ENCODE data around the gene SYNE2.

SYNE2 gene

GRCh38 chr14:63912286-63912685 lies 59.5 kb downstream of the SYNE2 start:
- no peak for DNase-seq

GRCh38 chr14:63918411-63918810 lies 65.6 kb downstream of the SYNE2 start:
- DNase-seq, result no peak

GRCh38 chr14:63922696-63923421 lies 70.1 kb downstream of the SYNE2 start:
- no peak for DNase-seq

- DNase-seq, result no peak
Observed at GRCh38 chr14:63923422-63923752, 70.6 kb downstream of the SYNE2 start.

- no peak for DNase-seq
Observed at GRCh38 chr14:63924375-63924774, 71.6 kb downstream of the SYNE2 start.

GRCh38 chr14:63926641-63927040 lies 73.8 kb downstream of the SYNE2 start:
- no peak for DNase-seq

GRCh38 chr14:63928744-63929174 lies 76.0 kb downstream of the SYNE2 start:
- no peak for DNase-seq

GRCh38 chr14:63933110-63933509 lies 80.3 kb downstream of the SYNE2 start:
- no peak for DNase-seq

GRCh38 chr14:63933711-63934110 lies 80.9 kb downstream of the SYNE2 start:
- no peak for DNase-seq

GRCh38 chr14:63938198-63939005 lies 85.6 kb downstream of the SYNE2 start:
- DNase-seq, result peak; percentile 20

- no peak for DNase-seq
Observed at GRCh38 chr14:63939006-63939270, 86.1 kb downstream of the SYNE2 start.

- DNase-seq, result no peak
Observed at GRCh38 chr14:63940387-63940786, 87.6 kb downstream of the SYNE2 start.

- DNase-seq, result no peak
Observed at GRCh38 chr14:63941023-63941422, 88.2 kb downstream of the SYNE2 start.

GRCh38 chr14:63949696-63950095 lies 96.9 kb downstream of the SYNE2 start:
- DNase-seq, result no peak

- DNase-seq, result no peak
Observed at GRCh38 chr14:63951021-63951420, 98.2 kb downstream of the SYNE2 start.

GRCh38 chr14:63951429-63951828 lies 98.6 kb downstream of the SYNE2 start:
- DNase-seq, result no peak

- DNase-seq, result no peak
Observed at GRCh38 chr14:63952053-63952932, 99.5 kb downstream of the SYNE2 start.

GRCh38 chr14:63952933-63953437 lies 100.2 kb downstream of the SYNE2 start:
- DNase-seq, result no peak

GRCh38 chr14:63956326-63956725 lies 103.5 kb downstream of the SYNE2 start:
- DNase-seq, result no peak

GRCh38 chr14:63960926-63961567 lies 108.2 kb downstream of the SYNE2 start:
- DNase-seq, result no peak

GRCh38 chr14:63962906-63963305 lies 110.1 kb downstream of the SYNE2 start:
- no peak for DNase-seq

GRCh38 chr14:63963439-63963838 lies 110.6 kb downstream of the SYNE2 start:
- DNase-seq, result no peak

- DNase-seq, result no peak
Observed at GRCh38 chr14:63964113-63964512, 111.3 kb downstream of the SYNE2 start.
